Activated T-helper 2 cell treated with anti-CD3 and anti-CD28 coated beads, Interferon-gamma antibody, Interleukin-2, Interleukin-4, amounts not matched to agents 10 μg/mL and 5 μg/mL and 100 μg/mL, durations not matched to agents 14 hours and 24 hours and 36 hours (primary cell): ENCODE data around the gene INTS2. TPM values are rescaled to one million over a fixed set of nuclear protein-coding genes. Genes with fewer than 3 reads are reported as not detected.

Experiments
- DNase-seq: peaks from one replicate; pipeline ENCODE4 v3.0.0; 2021; ENCODE audit warnings: low spot score
- H3K27ac Mint-ChIP-seq: one replicate; pipeline ENCODE4 v1.8.0; 2021; ENCODE audit warnings: mixed read lengths
- H3K27me3 Mint-ChIP-seq: one replicate; pipeline ENCODE4 v1.8.0; 2021; ENCODE audit warnings: low read depth, mixed read lengths
- H3K36me3 Mint-ChIP-seq: one replicate; pipeline ENCODE4 v1.8.0; 2021; ENCODE audit warnings: low read depth, mixed read lengths
- H3K4me1 Mint-ChIP-seq: one replicate; pipeline ENCODE4 v1.8.0; 2021; ENCODE audit warnings: low read depth, mixed read lengths
- H3K4me3 Mint-ChIP-seq: one replicate; pipeline ENCODE4 v1.8.0; 2021; ENCODE audit warnings: low read depth, mild to moderate bottlenecking, moderate library complexity, mixed read lengths
- H3K9me3 Mint-ChIP-seq: one replicate; pipeline ENCODE4 v1.8.0; 2021; ENCODE audit warnings: mixed read lengths
- intact Hi-C: fragments of 100-400 bp; cut with micrococcal nuclease; formaldehyde crosslinking; loops from one replicate; pipeline ENCODE4 v1.15.1; 2023
- total RNA-seq: library from RNA; stranded (reverse); gene quantifications from 2 replicates; pipeline ENCODE4 v1.2.3, GENCODE V29; 2022

INTS2 gene, protein sequence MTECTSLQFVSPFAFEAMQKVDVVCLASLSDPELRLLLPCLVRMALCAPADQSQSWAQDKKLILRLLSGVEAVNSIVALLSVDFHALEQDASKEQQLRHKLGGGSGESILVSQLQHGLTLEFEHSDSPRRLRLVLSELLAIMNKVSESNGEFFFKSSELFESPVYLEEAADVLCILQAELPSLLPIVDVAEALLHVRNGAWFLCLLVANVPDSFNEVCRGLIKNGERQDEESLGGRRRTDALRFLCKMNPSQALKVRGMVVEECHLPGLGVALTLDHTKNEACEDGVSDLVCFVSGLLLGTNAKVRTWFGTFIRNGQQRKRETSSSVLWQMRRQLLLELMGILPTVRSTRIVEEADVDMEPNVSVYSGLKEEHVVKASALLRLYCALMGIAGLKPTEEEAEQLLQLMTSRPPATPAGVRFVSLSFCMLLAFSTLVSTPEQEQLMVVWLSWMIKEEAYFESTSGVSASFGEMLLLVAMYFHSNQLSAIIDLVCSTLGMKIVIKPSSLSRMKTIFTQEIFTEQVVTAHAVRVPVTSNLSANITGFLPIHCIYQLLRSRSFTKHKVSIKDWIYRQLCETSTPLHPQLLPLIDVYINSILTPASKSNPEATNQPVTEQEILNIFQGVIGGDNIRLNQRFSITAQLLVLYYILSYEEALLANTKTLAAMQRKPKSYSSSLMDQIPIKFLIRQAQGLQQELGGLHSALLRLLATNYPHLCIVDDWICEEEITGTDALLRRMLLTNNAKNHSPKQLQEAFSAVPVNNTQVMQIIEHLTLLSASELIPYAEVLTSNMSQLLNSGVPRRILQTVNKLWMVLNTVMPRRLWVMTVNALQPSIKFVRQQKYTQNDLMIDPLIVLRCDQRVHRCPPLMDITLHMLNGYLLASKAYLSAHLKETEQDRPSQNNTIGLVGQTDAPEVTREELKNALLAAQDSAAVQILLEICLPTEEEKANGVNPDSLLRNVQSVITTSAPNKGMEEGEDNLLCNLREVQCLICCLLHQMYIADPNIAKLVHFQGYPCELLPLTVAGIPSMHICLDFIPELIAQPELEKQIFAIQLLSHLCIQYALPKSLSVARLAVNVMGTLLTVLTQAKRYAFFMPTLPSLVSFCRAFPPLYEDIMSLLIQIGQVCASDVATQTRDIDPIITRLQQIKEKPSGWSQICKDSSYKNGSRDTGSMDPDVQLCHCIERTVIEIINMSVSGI
- 28.4 and 29.2 TPM in 2 replicates for total RNA-seq

DNA sequence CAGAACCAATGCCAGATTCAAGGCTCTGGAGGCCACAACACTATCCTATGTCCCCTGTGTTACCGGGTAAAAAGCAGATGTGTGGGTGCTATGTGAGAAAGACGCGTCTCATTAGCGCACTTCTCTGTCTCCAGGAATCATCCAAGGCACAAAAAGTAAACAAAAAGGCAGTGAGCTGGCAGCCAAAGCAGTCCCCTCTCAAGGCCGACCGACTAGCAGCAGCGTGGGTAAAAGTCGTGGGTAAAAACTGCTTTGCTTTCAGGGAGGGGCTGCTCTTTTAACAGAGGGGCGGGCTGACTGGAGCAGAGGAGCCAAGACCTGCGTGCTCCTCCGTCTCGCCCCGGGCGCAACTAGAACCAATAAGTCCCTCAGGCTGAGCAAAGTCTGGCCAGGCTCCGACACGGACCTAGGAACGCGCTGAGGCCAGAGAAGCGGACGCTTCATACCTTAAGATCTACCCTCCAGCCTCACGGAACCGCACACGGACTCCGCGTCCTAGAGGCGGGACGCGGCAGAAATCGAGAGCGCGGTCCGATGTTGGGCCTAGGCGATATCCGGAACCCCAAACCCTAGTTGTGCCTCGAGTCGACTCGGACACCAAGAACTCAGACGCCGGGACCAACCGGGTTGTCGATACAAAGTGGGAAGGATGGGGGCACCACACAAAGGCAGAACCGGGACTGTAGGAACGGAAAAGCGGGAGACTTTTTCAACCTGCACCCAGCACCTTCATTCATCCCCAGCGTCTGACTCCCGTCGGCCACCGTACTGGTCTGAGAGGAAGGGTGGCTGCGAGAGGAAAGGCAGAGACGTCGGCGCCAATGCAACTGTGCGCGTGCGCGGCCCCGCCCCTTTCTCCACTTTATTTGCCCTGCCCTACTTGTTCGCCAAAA lies at the start of gene INTS2:
INTS2 (minus strand) TSS at position 775 of the 893 bp plus-strand sequence. CDS start 1,338 bp downstream, outside the sequence.
- H3K27me3 Mint-ChIP-seq: no peaks in the 10 kb centered on the region
- H3K9me3 Mint-ChIP-seq: no peaks in the 10 kb centered on the region
- intact Hi-C loops: loop anchor here (2.0 kb wide), 2 partner anchors 65 to 137 kb away; partner anchors contain the start of genes BRIP1 and MED13
- DNase-seq: peak; percentile 92
- H3K4me3 Mint-ChIP-seq: peak within 1 kb of the TSS; percentile 94
- H3K36me3 Mint-ChIP-seq: peaks cover 23% of the 10 kb centered on the region
- H3K4me1 Mint-ChIP-seq: peaks cover 18% of the 10 kb centered on the region
- peak within 1 kb of the TSS; percentile 94 for H3K27ac Mint-ChIP-seq

DNA sequence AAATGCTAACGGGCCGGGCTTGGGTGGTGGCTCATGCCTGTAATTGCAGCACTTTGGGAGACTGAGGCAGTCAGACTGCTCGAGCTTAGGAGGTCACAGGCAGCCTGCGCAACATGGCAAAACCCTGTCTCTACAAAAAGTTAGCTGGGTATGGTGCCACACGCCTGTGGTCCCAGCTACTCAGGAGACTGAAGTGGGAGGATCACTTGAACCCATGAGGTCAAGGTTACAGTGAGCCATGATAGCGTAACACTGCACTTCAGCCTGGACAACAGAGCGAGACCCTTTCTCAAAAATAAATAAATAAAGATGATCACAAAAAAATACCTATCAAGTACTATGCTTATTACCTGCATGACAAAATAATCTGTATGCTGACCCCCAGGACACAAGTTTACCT lies 46.3 kb upstream of the INTS2 start:
- H3K4me1 Mint-ChIP-seq: peaks cover 7% of the 10 kb centered on the region
- intact Hi-C loops: no loop called here
- DNase-seq: no peak
- no peak overlapping the region for H3K27ac Mint-ChIP-seq
- H3K4me3 Mint-ChIP-seq: no peak overlapping the region
- no peaks in the 10 kb centered on the region for H3K9me3 Mint-ChIP-seq
- H3K36me3 Mint-ChIP-seq: peaks cover 61% of the 10 kb centered on the region
- H3K27me3 Mint-ChIP-seq: no peaks in the 10 kb centered on the region

DNA sequence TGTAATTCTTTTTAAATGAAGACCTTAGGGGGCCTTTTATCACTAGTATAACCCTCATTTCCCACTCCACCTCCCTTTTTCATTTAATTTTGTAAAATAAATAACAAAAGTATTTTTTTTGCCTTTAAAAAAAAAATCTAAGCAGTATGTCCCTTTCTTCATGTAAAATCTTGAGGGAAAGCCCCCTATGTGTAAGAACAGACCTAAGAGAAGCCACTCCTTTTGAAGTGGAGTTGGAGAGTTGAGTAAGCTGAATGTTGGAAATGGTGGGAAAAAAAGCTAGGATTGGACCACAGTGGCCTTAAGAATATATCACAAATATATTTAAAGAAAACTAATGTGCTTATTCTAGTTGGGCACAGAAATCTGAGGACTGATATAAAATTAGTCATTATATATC lies 44.5 kb upstream of the INTS2 start:
- H3K27me3 Mint-ChIP-seq: no peaks in the 10 kb centered on the region

DNA sequence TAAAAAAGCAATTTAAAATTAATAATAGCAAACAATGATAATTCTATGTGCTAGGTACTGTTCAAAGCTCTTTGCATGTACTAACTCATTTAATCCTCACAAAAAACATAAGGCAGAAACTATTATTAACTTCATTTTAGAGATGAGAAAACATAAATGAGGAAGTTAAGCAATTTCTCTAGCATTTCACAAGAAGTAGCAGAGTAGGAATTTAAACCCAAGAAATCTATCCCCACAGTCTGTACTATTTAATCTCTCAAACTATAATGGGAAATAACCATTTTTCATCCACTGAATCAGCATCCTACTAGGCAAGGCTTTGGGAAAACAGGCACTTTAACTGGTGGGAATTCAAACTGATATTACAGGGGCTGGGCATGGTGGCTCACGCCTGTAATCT lies 42.2 kb upstream of the INTS2 start:
- Mint-ChIP-seq H3K9me3 (no peaks in the 10 kb centered on the region), H3K36me3 (peaks cover 59% of the 10 kb centered on the region), H3K4me1 (peaks cover 5% of the 10 kb centered on the region), H3K27ac (no peak overlapping the region), H3K4me3 (no peak overlapping the region), H3K27me3 (no peaks in the 10 kb centered on the region)
- DNase-seq: no peak
- intact Hi-C loops: no loop called here

More for the DNA sequence above, 44.5 kb upstream of the INTS2 start:
- H3K4me1 Mint-ChIP-seq: peaks cover 7% of the 10 kb centered on the region
- no peaks in the 10 kb centered on the region for H3K9me3 Mint-ChIP-seq
- no peak for DNase-seq
- no peak overlapping the region for H3K27ac Mint-ChIP-seq
- intact Hi-C loops: no loop called here
- H3K4me3 Mint-ChIP-seq: no peak overlapping the region
- peaks cover 51% of the 10 kb centered on the region for H3K36me3 Mint-ChIP-seq

DNA sequence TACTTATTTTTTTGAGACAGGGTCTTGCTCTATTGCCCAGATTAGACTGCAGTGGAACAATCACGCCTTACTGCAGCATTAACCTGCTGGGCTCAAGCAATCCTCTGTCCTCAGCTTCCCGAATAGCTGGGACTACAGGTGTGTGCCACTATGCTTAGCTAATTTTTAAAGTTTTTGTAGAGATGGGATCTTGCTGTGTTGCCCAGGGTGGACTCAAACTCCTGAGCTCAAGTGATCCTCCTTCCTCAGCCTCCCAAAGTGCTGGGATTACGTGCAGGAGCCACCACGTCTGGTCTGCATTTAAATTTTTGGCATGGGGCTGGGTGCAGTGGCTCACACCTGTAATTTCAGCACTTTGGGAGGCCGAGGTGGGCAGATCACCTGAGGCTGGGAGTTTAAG lies 41.0 kb upstream of the INTS2 start:
- Mint-ChIP-seq H3K9me3 (no peaks in the 10 kb centered on the region), H3K27me3 (no peaks in the 10 kb centered on the region), H3K27ac (no peak overlapping the region), H3K4me3 (no peak overlapping the region), H3K36me3 (peaks cover 60% of the 10 kb centered on the region), H3K4me1 (no peaks in the 10 kb centered on the region)
- intact Hi-C loops: no loop called here
- DNase-seq: no peak

DNA sequence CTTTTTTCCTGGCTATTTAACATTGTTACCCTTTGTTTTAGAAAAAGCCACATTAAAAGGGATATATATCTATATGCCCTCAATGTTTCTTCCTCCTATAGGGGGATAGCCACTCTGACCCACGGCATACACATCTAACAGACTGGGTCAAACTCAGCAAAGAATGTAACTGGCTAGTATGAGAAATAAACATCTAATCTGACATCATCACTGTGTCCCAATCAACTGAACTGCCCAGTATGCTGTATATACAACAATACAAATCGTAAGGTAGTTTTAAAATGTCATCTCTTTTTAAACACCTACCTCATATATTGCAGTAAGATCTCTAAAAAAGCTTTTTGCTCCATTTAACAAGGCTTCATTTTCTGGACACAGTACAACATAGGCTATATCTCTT lies 39.9 kb upstream of the INTS2 start:
- peak overlapping the region; percentile 28 for H3K27ac Mint-ChIP-seq
- H3K4me1 Mint-ChIP-seq: no peaks in the 10 kb centered on the region
- intact Hi-C loops: no loop called here
- no peaks in the 10 kb centered on the region for H3K27me3 Mint-ChIP-seq
- H3K36me3 Mint-ChIP-seq: peaks cover 64% of the 10 kb centered on the region
- DNase-seq: no peak
- no peak overlapping the region for H3K4me3 Mint-ChIP-seq
- H3K9me3 Mint-ChIP-seq: no peaks in the 10 kb centered on the region

DNA sequence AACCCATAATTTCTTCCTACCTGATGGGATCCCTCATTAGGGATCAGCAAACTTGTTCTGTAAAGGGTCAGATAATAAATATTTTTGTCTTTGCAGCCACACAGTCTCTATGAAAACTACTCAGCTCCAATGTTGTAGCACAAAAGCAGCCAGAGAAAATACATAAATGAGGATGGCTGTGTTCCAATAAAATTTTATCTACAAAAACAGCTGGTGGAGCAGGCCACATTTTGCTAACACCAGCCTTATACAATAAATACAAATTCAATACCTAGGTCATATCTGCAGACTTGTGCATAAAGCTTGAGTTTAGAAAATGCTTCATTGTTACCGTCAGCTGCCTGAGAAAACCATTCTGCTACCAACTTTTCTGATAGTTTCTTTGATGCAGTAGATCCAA lies 38.4 kb upstream of the INTS2 start:
- Mint-ChIP-seq H3K27me3 (no peaks in the 10 kb centered on the region), H3K36me3 (peaks cover 69% of the 10 kb centered on the region), H3K27ac (no peak overlapping the region), H3K4me1 (no peaks in the 10 kb centered on the region), H3K4me3 (no peak overlapping the region), H3K9me3 (no peaks in the 10 kb centered on the region)
- DNase-seq: no peak
- intact Hi-C loops: no loop called here

DNA sequence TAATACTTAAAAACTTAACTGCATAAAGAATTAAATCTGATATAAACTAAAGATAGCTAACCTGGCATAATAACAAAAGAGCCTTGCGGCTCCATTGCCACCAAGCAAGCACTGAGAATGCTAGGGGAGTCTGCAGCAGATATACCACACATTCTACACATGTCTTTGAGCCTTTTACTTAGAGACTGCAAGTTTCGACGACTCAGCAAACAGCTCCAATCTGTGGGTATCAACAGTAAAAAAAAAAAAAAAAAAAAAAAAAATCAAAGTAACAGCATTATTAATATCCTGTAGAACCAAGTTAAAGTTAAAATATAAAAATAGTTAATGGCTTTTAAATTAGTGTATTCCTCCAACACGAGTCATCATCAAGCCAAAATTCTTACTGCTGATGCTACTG lies 27.8 kb upstream of the INTS2 start:
- Mint-ChIP-seq H3K4me3 (no peak overlapping the region), H3K27ac (no peak overlapping the region), H3K36me3 (peaks cover 38% of the 10 kb centered on the region), H3K27me3 (no peaks in the 10 kb centered on the region), H3K4me1 (no peaks in the 10 kb centered on the region), H3K9me3 (no peaks in the 10 kb centered on the region)
- intact Hi-C loops: no loop called here
- DNase-seq: no peak

DNA sequence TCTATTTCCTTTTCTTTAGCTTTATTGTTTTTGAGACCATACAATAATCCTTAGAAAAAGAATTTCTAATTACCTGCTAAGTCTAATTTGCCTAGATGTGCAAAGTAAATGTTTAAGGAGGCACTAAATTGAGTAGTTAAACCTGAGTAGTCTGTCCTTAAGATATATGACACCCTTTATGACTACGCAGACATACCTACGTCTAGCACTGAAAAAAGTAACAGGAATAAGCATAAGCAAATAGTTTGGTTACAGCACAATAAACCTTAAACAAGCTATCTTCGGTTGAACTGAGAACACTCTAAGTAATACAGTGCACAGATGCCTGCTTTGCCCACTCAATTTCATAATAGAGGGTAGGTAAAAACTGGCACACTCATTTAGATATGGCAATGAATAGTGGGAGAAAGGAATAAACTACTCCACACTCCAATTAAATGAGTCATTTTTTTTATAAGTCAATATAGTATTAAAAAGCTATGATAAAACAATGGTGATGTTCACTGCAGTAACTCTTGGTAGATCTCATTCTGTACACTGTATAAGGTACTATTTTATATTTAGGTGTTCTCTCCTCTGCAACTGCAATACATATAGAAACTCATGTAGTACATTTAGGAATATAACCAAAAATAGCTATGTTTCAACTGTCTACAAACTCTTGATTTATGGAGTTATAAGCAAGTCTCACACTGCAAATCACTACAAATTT lies 19.7 kb upstream of the INTS2 start:
- Mint-ChIP-seq H3K36me3 (peaks cover 44% of the 10 kb centered on the region), H3K4me1 (peaks cover 8% of the 10 kb centered on the region), H3K27ac (no peak overlapping the region), H3K9me3 (no peaks in the 10 kb centered on the region), H3K4me3 (no peak overlapping the region), H3K27me3 (no peaks in the 10 kb centered on the region)
- intact Hi-C loops: no loop called here
- DNase-seq: no peak

DNA sequence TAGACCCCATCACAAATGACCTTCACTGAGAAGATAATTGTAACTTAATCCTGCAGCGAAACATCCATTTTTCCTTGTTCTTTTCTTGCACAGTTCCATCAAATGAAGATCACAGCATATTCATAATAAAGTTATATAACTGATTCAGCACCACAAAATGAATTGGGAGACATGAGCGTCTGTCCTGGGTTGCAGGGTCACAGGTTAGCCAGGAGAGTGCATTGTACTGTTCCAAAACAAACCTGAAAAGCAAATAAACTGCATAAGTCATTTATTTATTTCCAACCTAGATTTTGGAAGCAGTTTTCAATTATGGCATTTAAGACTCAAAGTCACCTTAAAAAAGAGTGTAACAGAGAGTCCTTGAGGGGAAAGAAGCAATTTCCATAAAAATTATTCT lies 18.6 kb upstream of the INTS2 start:
- no peaks in the 10 kb centered on the region for H3K27me3 Mint-ChIP-seq
- no peaks in the 10 kb centered on the region for H3K9me3 Mint-ChIP-seq
- intact Hi-C loops: no loop called here
- H3K4me3 Mint-ChIP-seq: no peak overlapping the region
- peaks cover 39% of the 10 kb centered on the region for H3K36me3 Mint-ChIP-seq
- no peak overlapping the region for H3K27ac Mint-ChIP-seq
- H3K4me1 Mint-ChIP-seq: peaks cover 8% of the 10 kb centered on the region
- no peak for DNase-seq

DNA sequence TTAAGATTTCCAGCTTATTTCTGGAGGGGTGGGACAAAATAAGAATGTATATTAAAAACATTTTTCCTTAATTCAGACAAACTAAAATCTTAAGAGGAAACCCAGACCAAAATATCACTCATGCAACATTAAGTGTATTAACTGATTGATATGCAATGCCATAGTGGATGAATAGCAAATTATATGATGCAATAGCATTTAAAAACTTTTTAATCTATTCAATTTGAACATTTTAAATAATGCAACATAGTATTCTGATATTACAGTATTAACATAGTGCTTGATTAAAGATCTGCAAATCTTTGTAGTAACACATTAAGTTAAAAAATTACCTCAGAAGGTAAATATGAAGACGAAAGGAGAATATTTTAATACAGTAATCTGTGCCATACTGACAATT lies 15.3 kb upstream of the INTS2 start:
- no peak overlapping the region for H3K4me3 Mint-ChIP-seq
- peaks cover 25% of the 10 kb centered on the region for H3K36me3 Mint-ChIP-seq

More for the DNA sequence above, 15.3 kb upstream of the INTS2 start:
- DNase-seq: no peak
- H3K27me3 Mint-ChIP-seq: no peaks in the 10 kb centered on the region
- intact Hi-C loops: no loop called here
- H3K4me1 Mint-ChIP-seq: peaks cover 8% of the 10 kb centered on the region
- H3K27ac Mint-ChIP-seq: no peak overlapping the region
- no peaks in the 10 kb centered on the region for H3K9me3 Mint-ChIP-seq
